HG02610 (cell line): Measurements from ENCODE around the gene FOXN1.
"Not testable (repeated sequence)": the region's sequence is repeated elsewhere in the genome, so short reads cannot be mapped to it uniquely, and the experiment has no call there.

Source experiments
- ATAC-seq: cut with Tn5 transposase; IDR thresholded peaks from one replicate; pipeline ENCODE4 v1.9.1; 2021; ENCODE audit warnings: mild to moderate bottlenecking, moderate library complexity; ENCODE audit not compliant: unreplicated experiment

Gene FOXN1, protein sequence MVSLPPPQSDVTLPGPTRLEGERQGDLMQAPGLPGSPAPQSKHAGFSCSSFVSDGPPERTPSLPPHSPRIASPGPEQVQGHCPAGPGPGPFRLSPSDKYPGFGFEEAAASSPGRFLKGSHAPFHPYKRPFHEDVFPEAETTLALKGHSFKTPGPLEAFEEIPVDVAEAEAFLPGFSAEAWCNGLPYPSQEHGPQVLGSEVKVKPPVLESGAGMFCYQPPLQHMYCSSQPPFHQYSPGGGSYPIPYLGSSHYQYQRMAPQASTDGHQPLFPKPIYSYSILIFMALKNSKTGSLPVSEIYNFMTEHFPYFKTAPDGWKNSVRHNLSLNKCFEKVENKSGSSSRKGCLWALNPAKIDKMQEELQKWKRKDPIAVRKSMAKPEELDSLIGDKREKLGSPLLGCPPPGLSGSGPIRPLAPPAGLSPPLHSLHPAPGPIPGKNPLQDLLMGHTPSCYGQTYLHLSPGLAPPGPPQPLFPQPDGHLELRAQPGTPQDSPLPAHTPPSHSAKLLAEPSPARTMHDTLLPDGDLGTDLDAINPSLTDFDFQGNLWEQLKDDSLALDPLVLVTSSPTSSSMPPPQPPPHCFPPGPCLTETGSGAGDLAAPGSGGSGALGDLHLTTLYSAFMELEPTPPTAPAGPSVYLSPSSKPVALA

DNA sequence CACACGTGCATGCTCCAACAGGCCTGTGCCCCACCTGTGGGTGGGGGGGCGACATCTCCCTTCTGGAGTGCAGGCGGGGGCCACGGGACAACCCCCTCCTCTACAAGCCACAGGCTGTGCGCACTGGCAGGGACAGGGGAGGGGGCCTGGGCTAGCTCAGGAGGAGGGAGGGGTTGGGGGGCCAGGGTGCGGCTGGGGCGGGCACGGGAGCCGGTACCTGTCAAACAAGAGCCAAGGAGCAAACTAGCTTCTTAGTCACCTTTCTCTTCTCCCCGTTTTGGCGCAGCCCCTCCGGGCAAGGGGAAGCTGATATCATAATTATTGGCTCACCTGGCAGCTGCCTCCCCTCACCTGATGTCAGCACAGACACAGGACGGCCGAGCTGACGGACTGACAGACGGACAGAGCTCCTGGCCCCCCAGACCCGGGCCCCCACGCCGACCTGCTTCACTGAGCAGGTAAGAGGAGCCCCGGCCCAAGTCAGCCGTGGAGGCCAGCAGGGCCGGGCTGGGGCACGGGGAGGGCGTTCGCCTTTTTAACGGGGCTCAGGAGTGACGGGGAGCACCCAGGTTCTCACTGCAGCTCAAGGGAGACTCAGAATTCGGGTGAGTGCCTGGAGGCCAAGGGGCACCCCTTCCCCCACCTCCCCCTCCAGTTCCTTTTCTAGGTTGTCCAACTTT, at the start of gene FOXN1:
Gene FOXN1, plus strand, starts transcription at position 363 of the 680 bp plus-strand sequence. CDS start 17,622 bp downstream, outside the sequence.
- ATAC-seq, result no peak

DNA sequence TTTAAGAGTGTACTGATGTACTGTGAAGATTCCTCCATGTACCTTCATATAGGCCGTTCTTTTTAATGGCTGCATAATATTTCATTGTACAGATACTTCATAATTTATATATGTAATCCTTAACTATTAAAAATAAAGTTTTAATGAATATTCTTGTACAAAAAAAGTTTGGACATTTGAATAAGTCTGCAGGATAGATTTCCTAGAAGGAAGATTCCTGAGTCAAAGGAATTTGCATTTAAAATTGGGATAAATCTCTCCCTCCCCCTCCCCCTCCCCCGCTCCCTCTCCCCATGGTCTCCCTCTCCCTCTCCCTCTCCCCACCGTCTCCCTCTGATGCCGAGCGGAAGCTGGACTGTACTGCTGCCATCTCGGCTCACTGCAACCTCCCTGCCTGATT, 48.3 kb upstream of the FOXN1 start:
- ATAC-seq, result no peak

DNA sequence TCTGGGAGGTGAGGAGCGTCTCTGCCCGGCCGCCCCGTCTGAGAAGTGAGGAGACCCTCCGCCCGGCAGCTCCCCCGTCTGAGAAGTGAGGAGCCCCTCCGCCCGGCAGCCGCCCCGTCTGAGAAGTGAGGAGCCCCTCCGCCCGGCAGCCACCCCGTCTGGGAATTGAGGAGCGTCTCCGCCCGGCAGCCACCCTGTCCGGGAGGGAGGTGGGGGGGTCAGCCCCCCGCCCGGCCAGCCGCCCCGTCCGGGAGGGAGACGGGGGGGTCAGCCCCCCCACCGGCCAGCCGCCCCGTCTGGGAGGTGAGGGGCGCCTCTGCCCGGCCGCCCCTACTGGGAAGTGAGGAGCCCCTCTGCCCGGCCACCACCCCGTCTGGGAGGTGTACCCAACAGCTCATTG, 47.3 kb upstream of the FOXN1 start:
- not testable (repeated sequence) for ATAC-seq

DNA sequence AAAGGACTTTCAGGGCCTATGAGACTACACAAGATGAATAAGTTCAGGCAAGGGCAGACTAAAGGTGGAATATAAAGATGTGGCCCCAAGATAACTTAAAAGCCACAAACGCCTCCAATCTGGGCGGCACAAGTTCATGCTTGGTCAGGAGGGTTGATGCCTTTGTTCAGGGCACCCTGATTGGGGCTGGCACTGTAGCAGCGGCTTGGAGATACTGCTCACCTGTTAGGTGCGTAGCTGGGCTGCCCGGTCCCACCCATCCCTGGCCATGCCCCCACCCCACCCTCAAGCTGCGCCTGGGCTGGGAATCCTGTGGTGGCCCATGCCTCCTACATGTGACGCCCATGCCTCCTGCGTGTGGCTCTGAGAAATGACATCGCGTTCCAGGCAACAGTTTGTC, 45.2 kb upstream of the FOXN1 start:
- no peak for ATAC-seq

DNA sequence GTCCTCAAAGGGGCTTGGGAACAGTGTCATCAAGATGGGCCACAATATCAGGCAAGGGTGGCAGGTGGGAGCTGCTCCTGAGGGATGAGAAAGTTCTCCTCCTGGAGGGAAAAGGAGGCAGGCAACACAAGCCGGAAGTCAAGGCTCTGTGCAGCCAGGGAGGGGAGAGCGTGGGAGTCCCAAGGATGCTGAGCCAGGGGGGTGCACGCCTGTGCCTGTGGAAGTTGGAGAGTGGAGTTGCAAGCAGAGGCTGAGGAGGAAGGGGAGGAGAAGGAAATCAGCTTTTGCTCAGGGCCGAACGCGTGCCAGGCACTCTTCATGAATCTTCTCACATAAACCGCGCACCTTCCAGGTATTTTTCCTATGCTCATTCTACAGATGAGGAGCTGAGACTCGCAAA, 40.1 kb upstream of the FOXN1 start:
- no peak for ATAC-seq

DNA sequence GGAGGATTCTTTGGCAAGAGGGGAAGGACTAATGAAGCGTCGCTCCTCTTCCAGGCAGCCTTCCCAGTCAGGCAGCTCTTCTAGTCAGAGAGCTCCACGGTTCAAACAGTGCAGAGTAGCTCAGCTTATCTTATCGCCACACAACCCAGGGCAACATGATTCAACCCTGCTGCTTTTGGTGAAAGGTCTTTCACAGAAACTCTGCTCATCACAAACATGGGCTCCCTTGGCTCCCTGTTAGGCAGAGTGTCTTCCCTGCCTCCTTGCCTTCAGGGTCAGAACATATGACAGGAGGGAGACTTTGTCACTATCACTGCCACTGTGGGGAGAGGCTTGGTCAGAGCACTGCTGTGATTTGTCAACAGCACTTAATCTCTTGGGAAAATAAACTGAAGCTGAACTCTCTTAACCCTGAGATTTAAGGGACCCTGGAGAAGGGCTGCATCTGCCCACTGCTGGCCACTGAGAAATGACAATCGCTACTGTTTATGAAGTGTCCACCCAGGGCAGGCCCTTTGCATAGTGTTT, 39.6 kb upstream of the FOXN1 start:
- ATAC-seq, result no peak

DNA sequence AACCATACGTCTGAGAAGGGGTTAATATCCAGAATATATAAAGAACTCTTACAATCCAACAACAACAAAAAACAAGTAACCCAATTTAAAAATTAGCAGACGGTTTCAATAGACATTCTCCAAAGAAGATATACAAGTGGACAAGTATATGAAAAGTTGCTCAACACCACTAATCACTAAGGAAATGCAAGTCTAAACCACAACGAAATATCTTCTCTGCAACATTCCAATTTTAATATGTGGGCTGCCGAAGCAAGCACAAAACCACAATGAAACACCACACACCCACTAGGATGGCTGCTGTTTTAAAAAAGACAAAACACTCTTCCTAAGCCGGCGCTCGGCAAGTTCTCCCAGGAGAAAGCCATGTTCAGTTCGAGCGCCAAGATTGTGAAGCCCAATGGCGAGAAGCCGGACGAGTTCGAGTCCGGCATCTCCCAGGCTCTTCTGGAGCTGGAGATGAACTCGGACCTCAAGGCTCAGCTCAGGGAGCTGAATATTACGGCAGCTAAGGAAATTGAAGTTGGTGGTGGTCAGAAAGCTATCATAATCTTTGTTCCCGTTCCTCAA, 38.6 kb upstream of the FOXN1 start:
- no peak for ATAC-seq

DNA sequence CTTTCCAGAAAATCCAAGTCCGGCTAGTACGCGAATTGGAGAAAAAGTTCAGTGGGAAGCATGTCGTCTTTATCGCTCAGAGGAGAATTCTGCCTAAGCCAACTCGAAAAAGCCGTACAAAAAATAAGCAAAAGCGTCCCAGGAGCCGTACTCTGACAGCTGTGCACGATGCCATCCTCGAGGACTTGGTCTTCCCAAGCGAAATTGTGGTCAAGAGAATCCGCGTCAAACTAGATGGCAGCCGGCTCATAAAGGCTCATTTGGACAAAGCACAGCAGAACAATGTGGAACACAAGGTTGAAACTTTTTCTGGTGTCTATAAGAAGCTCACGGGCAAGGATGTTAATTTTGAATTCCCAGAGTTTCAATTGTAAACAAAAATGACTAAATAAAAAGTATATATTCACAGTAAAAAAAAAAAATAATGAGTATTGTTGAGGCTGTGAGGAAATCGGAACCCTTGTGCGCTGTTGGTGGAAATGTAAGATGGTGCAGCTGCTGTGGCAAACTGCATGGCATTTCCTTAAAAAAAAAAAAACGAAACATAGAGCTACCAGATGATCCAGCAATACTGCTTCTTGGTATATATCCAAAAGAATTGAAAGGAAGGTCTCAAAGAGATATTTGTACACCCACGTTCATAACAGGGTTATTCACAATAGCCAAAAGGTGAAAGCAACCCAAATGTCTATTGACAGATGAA, 38.0 kb upstream of the FOXN1 start:
- not testable (repeated sequence) for ATAC-seq

DNA sequence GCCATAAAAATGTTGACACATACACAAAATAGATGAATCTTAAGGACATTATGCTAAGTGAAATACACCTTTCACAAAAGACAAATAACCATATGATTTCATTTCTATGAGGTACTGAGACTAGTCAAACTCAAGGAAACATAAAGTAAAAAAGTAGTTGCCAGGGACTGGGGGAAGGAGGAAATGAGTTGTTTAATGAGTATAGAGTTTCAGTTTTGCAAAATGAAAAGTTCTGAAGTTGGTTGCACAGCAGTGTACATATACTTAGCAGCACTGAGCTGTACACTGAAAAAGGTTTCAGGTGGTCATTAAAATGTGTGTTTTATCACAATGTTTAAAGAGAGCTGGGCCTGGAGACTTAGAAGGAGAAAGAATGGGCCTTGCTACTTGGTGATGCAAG, 37.4 kb upstream of the FOXN1 start:
- peak; percentile 76 for ATAC-seq

DNA sequence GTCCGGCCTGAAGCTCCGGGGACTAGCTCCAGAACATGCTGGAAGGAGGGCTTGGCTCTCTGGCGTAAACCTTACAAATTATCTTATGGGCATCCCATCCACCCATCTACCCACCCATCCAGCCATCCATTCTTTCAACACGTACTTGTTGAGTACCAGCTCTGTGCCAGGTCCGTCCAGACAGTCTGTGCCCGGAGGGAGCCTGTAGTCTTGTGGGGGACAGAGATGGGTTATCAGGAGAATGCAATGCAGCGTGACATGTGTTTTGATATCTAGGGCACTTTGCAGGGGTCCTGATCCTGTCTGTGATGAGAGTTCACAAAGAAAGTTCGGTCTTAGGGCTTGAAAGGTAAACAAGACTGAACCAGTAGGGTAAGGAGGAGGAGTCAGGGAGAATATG, 36.8 kb upstream of the FOXN1 start:
- no peak for ATAC-seq

DNA sequence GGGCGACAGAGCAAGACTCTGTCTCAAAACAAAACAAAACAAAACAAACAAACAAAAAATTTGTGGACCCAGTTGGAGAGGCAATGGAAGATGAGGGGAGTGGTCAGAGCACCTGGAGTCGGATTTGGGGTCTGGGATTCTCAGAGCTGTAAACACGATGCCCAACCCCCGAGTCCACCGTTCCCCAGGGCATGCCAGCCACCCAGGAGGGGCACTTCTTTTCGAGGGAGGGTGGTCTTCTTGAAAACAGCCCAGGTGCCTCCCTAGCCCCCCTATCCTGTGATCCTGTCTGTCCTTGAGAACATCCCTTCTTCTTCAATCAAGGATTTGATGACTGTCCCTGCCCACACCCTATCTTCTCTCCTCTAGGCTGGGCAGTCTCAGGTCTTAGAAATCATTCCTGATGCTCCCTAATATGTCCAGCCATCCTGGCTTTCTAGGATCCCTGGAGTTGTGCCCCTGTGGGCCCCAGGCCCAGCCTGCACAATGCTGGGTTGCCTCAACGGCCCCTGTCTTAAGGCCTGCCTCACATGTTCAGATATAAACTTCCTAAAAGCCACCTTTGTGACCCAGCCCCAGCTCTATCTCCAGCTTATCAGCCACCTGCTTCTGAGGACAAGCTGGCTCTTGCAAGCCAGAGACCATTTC, 35.8 kb upstream of the FOXN1 start:
- no peak for ATAC-seq

DNA sequence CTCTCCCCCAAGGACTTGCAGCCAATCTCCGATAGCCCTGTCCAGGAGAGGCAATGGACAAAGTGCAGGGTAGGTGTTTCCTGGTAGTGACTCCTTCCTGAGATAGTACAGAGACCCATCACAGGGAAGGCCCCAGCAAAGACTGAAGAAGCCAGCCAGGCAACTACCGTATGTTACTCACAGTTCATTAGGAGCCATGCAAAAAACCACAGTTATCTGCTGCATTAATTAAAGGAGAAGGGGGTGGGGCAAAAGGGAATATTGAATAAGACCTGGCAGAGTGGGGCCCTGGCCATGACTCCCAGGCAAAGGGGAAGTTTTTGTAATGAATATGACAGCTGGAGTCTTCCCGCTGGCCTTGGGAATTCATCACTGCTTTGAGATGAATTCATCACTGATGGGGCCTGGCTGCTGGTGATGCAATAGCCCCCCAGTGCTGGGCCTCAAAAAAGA, 35.2 kb upstream of the FOXN1 start:
- no peak for ATAC-seq

DNA sequence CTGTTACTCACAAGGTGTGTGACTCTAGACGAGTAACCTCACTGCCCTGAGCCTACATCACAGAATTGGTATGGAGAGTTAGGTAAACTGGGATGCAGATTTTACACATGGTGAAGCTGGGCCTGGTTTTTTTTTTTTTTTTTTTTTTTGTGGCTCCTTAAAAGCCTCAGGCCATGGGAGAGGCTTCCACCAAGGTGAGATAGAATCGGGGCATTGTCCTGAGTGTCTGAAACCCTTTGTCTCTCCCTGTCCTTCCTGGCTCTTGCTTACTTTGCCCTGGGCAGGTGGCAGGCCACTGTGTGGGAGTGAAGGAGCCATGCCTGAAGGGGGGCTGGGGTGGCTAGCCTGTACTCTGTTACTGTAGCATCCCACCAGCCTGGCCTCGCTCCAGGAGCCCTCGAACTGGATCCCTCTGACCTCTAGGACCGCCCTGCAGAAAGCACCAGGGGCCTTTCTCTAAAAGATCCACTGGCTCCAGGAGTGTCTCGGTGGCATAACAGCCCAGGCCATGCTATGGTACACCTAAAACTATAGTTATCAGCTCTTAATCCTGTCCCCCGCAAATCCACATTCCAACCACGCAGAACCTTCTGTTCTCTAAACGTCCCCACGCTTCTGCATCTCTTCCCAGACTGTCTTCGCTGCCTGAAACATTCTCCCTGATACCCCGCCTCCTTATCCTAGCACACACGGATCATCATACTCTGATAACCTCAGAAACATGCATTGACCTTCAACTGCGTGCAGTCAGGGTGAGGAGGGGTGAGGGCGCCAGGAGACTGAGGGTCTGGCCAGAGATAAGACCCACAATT, 34.4 kb upstream of the FOXN1 start:
- no peak for ATAC-seq

DNA sequence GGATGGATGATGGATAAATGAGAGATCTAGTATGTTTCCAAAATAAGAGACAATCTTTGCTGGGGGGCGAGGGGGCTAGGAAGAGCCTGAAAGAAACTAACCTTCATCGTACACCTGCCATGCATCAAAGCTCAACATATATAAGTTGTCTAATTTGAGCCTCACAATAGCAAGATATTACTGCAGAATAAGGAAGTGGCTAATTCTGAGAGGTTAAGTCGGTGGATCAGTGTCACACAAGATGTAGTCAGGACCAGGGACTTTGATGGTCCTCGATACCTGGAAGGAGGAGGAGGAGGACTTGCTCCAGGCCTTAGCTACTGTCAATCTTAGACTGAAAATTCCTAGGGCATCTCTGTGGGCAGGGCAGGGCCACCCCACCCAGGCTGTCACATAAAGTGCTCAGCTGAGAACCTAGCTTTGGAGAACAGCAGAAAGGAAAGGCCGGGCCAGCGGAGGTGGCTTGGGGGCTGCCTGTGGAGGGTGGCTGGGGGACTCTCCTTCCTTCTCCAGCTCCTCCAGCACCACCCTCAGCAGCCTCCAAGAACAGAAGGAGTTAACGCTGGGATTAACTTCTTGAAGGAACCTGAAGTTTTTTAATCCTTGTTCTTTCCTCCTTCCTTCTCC, 33.2 kb upstream of the FOXN1 start:
- ATAC-seq, result no peak

DNA sequence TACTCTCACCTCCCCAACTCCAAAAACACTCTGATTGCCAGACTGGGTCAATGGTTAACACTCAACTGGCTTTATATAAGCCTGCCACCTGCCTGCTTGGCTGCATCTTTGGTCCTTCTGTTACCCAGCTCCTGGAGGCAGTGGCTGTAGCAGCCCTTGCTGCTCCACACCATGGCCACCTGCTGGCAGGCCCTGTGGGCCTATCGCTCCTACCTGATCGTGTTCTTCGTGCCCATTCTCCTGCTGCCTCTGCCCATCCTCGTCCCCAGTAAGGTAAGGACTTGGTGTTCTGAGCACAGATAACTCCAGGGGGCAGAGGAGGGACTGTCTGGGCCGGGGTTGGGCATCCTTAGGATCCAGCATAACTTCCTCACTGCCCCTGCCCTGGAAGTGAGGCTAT, 32.6 kb upstream of the FOXN1 start, which contains the start of gene SLC13A2:
Gene SLC13A2, plus strand, starts transcription at position 103 of the 400 bp plus-strand sequence. Its CDS starts 69 bp downstream, at position 172.
- no peak for ATAC-seq

DNA sequence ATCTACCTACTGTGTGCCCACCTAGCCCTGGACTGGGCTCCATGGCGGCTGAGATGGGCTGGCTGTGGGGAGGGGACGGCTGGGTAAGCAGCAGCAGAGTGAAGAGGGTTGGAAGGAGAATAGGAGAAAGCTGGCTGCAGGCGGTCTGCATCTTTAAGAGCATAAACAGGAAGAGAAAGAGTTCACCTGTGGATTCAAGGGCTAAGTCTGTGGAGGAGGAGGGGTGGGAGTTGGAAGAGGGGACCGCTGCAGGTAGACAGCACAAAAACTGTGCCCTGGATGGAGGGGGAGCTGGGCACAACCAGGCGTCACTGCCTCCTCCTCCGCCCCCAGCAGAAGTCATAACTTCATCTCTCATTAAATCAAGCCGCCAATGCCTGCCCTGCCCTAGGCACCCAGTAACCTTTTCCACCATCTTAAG, 32.0 kb upstream of the FOXN1 start:
- ATAC-seq, result no peak

DNA sequence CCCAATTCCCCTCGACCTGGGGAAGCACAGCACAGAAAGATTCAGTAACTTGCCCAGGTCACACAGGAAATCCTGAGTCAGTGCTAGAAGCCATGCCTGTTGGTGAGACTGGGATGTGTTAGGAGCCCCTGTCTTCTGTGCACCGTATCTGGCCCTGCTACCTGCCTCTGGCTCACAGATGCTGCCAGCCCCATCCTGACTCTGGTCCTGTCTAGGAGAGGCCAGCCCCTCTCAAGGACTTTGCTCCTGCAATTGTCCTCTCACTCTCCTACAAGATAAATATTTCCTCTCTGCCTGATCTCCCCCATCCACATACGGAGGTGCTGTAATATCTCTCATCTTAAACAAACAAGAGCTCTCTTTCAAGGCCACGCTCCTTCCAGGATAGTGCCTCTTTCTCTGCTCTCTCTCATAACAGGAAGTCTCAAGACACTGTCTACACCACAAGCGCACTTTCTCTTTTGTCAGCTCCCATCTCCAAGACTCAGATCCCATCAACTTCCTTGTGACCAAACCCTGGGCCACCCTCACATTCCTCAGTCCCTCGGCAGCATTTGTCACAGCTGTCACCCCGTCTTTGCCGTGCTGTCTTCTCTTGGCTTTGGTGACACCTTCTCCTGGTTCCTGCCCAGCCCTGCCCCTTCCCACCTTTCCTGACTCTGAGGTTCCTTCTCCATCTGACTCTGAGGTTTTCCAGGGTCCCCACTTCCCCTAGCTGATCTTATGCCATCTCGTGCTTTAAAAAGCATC, 30.8 kb upstream of the FOXN1 start:
- ATAC-seq, result no peak
